Left lung (tissue), 10 donors: ENCODE data around the gene C14orf132. TPM values are rescaled to one million over a fixed set of nuclear protein-coding genes. Genes with fewer than 3 reads are reported as not detected.

Source experiments
- ATAC-seq: fragments of 200-7000 bp; cut with Tn5 transposase; one replicate; pipeline ENCODE4 v1.9.1; 2020; ENCODE audit warnings: moderate library complexity
- DNase-seq, 4 donors: peaks; one replicate each; pipeline ENCODE4 v3.0.0-alpha.2; 2013 to 2020
- H3K27ac ChIP-seq, 2 donors: fragments of 200-600 bp; sonication (generic) in 1 of 2; one replicate each; pipeline versions ENCODE4 v1.5.0 to v1.8.0; 2020 to 2021
- H3K27me3 ChIP-seq, 2 donors: fragments of 200-600 bp; sonication (generic) in 1 of 2; one replicate each; pipeline versions ENCODE4 v1.5.0 to v1.8.0; 2020 to 2021
- H3K36me3 ChIP-seq, 2 donors: fragments of 200-600 bp; sonication (generic) in 1 of 2; one replicate each; pipeline versions ENCODE4 v1.5.0 to v1.8.0; 2020 to 2021
- H3K4me1 ChIP-seq, 2 donors: fragments of 200-600 bp; one replicate each; pipeline ENCODE4 v1.8.0; 2021
- H3K4me3 ChIP-seq, 2 donors: fragments of 200-600 bp; sonication (generic) in 1 of 2; one replicate each; pipeline versions ENCODE4 v1.5.0 to v1.8.0; 2020 to 2021; ENCODE audit warnings: mild to moderate bottlenecking in 1 of 2
- H3K9me3 ChIP-seq, 2 donors: fragments of 200-600 bp; sonication (generic) in 1 of 2; one replicate each; pipeline versions ENCODE4 v1.5.0 to v1.8.0; 2020 to 2021
- intact Hi-C, 2 donors: fragments of 100-400 bp; cut with DNase I; formaldehyde crosslinking; loops; one replicate each; pipeline versions ENCODE4 v1.11.2 to v1.14.2; 2022
- polyA plus RNA-seq, 6 donors: library from polyadenylated mRNA; unstranded; fragments of 120-200 nt; gene quantifications; one replicate each; pipeline ENCODE4 v1.2.1, GENCODE V29; 2013; ENCODE audit not compliant: insufficient read length in 6 of 6
- total RNA-seq, 2 donors: library from RNA; stranded (reverse); fragmentation: NEBNext Ultra II Directional; extraction: Animal tissue kit (Norgen Biotek cat#: 25700); gene quantifications; one replicate each; pipeline ENCODE4 v1.2.1, GENCODE V29; 2021
- TF ChIP-seq, protein P1 (sequence below), 2 donors: fragments of 200-600 bp; sonication (generic) in 1 of 2; IDR thresholded peaks; one replicate each; pipeline versions ENCODE4 v1.5.0 to v1.8.0; 2021; ENCODE audit warnings: antibody characterized with exemption in 2 of 2
- donor health status: DM: no; HTN: yes; CAD: no.
- donor health status: DM: no; HTN: no; CAD: no.

Gene C14orf132
- total and polyA plus RNA-seq, 8 donors: 23.2 to 87.8 (median 34.0) TPM

DNA sequence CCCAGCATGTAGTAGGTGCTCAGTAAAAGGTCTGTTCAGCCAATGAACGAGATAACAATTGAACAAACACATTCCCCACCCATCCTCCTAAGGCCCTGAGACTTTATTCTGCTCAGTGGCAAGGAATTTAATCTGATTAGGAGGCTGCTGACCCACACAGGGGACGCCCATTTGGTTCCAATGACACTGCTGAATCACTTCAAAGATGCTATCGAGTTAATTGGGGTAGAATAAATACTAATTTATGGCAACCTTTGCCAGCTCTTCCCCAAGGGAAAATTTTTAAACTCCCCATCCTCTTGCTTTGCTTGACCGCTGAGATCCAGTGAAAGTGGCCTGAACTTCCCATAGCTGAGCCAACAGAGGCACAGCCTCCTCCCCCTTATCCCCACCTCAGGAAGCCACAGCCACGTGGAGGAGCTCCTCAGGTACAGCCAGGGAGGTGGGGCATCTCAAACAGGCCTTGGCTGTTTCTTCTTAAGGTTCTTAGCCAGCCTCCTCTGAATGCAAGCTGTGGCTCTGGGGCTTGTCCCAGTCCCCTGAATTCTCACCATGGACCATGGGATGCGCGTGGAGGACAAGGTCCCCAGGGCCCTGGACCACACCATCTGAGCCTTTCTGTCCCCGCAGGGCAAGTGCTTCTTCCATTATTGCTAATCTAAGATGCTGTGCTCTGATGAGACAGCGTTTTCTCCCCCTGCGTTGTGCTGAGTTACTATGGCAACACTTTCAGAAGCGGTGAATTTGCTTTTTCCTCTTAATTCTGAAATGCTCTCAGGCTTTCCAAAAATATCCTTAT is 26.7 kb downstream of the C14orf132 start:
- Histone ChIP-seq H3K36me3 (no peaks in the 10 kb centered on the region), H3K4me1 (no peaks in the 10 kb centered on the region), H3K9me3 (no peaks in the 10 kb centered on the region), H3K27me3 (no peaks in the 10 kb centered on the region), H3K4me3 (no peak overlapping the region), H3K27ac (no peak overlapping the region)
- no peak for DNase-seq
- no peak for ATAC-seq
- intact Hi-C loops: no loop called here
- TF ChIP-seq, protein P1, sequence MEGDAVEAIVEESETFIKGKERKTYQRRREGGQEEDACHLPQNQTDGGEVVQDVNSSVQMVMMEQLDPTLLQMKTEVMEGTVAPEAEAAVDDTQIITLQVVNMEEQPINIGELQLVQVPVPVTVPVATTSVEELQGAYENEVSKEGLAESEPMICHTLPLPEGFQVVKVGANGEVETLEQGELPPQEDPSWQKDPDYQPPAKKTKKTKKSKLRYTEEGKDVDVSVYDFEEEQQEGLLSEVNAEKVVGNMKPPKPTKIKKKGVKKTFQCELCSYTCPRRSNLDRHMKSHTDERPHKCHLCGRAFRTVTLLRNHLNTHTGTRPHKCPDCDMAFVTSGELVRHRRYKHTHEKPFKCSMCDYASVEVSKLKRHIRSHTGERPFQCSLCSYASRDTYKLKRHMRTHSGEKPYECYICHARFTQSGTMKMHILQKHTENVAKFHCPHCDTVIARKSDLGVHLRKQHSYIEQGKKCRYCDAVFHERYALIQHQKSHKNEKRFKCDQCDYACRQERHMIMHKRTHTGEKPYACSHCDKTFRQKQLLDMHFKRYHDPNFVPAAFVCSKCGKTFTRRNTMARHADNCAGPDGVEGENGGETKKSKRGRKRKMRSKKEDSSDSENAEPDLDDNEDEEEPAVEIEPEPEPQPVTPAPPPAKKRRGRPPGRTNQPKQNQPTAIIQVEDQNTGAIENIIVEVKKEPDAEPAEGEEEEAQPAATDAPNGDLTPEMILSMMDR (IDR thresholded peaks at IDR 0.05): no peak

DNA sequence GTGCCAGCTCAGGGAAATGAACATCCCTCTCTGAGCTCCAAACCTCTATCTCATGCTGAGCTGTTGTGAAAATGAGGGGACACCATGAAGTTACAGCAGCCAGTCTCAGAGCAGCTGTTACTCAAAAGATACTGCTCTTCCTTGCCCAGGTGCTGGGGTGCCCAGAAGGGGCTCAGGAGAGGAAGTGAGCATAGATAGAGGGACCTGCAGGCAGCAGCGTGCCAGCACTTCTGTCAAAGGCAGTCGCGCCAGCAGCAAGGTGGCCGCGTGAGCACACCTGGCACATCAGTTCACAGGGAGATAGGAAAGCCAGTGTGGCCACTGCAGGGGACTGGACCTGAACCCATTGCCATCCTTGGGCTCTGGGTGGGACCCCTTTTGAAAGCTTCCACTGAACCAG is 27.8 kb downstream of the C14orf132 start:
- DNase-seq: no peak
- no peak overlapping the region for H3K27ac ChIP-seq
- no peaks in the 10 kb centered on the region for H3K27me3 ChIP-seq
- intact Hi-C loops: no loop called here
- H3K9me3 ChIP-seq: no peaks in the 10 kb centered on the region
- TF ChIP-seq, protein P1 (IDR thresholded peaks at IDR 0.05): no peak
- H3K36me3 ChIP-seq: no peaks in the 10 kb centered on the region
- ATAC-seq: no peak
- no peaks in the 10 kb centered on the region for H3K4me1 ChIP-seq
- H3K4me3 ChIP-seq: no peak overlapping the region

DNA sequence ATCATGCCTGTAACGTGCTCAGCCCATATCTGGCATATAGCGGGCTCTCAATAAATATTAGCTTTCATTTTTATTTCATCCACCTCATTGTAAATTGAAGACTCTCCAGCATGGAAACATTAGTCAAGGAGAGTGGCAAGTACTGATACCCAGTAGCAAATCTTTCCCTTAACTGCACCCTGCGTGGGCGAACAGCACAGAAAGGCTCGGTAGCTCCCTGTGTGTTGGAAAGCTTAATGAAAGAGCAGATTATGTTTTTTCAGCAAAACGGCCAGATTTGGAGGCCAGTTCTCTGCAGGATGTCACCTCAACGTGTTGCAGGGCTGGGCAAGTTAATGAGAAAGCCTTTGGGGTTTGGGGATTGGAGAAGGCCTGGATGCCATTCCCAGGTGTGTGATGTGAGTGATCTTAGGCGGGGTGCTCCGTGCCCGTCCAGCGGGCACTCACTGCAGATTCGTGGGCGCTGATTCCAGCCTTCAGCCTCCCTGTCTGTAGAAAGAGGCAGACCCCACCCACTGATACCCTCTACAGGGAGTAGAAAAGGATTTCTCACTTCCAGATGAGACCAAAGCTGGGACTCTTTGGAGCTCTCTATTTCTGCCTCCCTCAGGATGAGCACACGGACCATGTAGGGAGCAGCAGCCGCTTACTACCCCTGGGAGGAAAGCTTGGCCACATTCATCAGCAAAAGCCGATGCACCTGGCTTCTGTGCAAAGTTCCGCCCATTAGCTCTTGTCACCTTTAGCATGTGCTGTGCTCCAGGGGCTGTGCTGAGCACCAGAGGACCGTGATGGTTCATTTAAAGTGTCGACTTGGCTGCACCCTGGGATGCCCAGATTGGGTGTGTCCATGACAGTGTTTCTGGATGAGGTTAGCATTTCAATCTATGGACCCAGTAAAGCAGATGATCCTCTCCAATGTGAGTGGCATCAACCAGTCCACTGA is 29.1 kb downstream of the C14orf132 start:
- ATAC-seq (no peak), DNase-seq (no peak)
- Histone ChIP-seq H3K36me3 (no peaks in the 10 kb centered on the region), H3K4me3 (no peak overlapping the region), H3K9me3 (no peaks in the 10 kb centered on the region), H3K27me3 (no peaks in the 10 kb centered on the region), H3K4me1 (no peaks in the 10 kb centered on the region), H3K27ac (no peak overlapping the region)
- intact Hi-C loops: no loop called here
- TF ChIP-seq, protein P1 (IDR thresholded peaks at IDR 0.05): no peak

DNA sequence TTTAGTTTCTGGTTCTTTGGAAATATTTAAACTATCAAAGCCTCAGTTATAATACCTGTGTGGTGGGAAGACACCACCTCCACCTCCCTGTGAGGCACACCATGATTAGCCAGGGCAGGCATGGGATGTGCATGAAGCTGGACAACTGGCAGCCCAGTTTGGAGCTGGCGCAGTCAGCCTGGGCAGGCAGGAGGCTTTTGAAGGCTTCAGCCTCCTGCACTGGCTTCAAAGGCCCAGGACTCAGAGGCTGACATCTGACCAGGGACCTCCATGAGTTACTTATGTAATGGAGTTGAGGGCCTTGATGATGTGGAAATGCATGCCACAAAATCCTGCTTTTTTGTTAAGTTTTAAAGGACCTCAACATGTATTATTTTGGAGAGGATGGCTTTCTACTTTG is 30.3 kb downstream of the C14orf132 start:
- TF ChIP-seq, protein P1 (IDR thresholded peaks at IDR 0.05): no peak
- H3K27me3 ChIP-seq: no peaks in the 10 kb centered on the region
- H3K4me1 ChIP-seq: no peaks in the 10 kb centered on the region
- no peaks in the 10 kb centered on the region for H3K36me3 ChIP-seq
- H3K9me3 ChIP-seq: no peaks in the 10 kb centered on the region
- H3K27ac ChIP-seq: no peak overlapping the region
- ATAC-seq (no peak), DNase-seq (no peak)
- intact Hi-C loops: no loop called here
- no peak overlapping the region for H3K4me3 ChIP-seq

DNA sequence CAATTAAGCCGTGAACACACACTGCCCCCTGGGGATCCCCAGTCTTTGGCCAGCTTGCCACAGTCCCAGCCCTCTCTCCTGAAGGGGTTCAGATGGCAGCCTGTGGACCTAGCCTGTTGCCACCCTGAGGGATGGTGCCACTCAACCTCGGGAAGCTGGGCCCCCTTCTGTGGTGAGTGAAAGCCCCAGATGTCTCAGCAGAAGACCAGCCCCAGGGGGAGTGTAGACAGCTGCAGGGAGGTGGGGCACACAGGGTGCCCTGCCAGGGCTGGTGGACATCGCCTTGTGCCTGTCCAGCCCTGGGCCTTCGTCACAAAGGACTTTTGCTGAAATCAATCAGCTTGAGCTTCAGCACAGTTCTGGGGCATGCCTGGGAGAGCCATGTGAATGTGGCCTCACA is 32.4 kb downstream of the C14orf132 start:
- no peaks in the 10 kb centered on the region for H3K9me3 ChIP-seq
- H3K27me3 ChIP-seq: no peaks in the 10 kb centered on the region
- ATAC-seq (no peak), DNase-seq (peak in 1 of 4 donors; percentile 13)
- intact Hi-C loops: no loop called here
- TF ChIP-seq, protein P1 (IDR thresholded peaks at IDR 0.05): no peak
- no peaks in the 10 kb centered on the region for H3K36me3 ChIP-seq
- H3K27ac ChIP-seq: no peak overlapping the region
- no peak overlapping the region for H3K4me3 ChIP-seq
- H3K4me1 ChIP-seq: no peaks in the 10 kb centered on the region
